Measurements from ENCODE around the gene NUMA1.

NUMA1 gene

DNA sequence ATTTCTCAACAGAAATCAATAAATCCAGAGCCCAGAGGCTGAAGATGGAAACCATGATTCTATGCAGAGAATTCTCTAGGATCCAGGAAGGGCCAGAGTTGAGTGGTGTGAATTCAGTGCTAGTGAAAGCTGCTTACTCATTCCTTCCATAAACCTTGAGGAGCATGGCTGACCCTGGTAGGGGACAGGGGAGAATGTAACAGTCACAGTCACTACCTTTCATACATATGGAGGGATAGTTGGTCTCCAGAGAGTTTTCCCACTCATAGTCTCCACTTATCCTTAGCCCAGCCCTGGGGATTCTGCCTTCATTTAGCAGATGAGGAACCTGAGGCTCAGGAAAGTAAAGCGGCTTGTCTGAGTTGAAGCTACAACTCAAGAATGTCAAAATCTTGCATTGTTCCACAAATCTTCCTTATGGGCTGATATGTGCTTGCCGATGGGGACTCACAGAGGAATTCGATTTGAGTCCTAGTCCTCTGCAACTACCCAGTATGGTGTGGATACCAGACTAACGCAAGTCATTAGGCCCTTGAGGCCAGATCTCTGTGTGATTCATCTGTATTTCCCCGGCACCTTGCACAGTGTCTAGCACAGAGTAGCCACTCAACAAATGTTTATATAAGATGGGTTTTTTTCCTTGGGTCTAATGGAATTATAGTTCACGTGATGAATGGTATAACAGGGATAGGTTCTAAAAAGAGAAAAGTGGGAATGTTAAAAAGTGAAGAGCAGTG is 35.8 kb upstream of the NUMA1 start:
- Histone ChIP-seq H3K9me3 (ENCODE audit: control insufficient read depth, insufficient read depth, low read length) (no peaks in the 10 kb centered on the region), H3K36me3 (ENCODE audit: control insufficient read depth, insufficient read depth, low read length) (no peaks in the 10 kb centered on the region), H3K4me3 (ENCODE audit: low read depth, low read length) (no peak overlapping the region), H3K27me3 (ENCODE audit: control insufficient read depth, insufficient read depth, low read length) (peaks cover 6% of the 10 kb centered on the region; the same call in 1 of the 2 replicates), H3K9ac (ENCODE audit: low read depth, low read length) (no peak overlapping the region), H3K4me1 (ENCODE audit: control insufficient read depth, insufficient read depth, low read length) (peaks cover 13% of the 10 kb centered on the region), H3K27ac (ENCODE audit: low read depth, low read length) (no peak overlapping the region)

GRCh38 chr11:72114570-72114969 is 34.2 kb upstream of the NUMA1 start:
- Histone ChIP-seq H3K27me3 (ENCODE audit: control insufficient read depth, insufficient read depth, low read length) (peaks cover 6% of the 10 kb centered on the region; the same call in 1 of the 2 replicates), H3K4me1 (ENCODE audit: control insufficient read depth, insufficient read depth, low read length) (peaks cover 13% of the 10 kb centered on the region), H3K9ac (ENCODE audit: low read depth, low read length) (no peak overlapping the region), H3K4me3 (ENCODE audit: low read depth, low read length) (no peak overlapping the region), H3K9me3 (ENCODE audit: control insufficient read depth, insufficient read depth, low read length) (no peaks in the 10 kb centered on the region), H3K36me3 (ENCODE audit: control insufficient read depth, insufficient read depth, low read length) (peaks cover 11% of the 10 kb centered on the region; the same call in 1 of the 2 replicates), H3K27ac (ENCODE audit: low read depth, low read length) (no peak overlapping the region)

- Histone ChIP-seq H3K4me3 (ENCODE audit: low read depth, low read length) (peak overlapping the region; percentile 84), H3K9ac (ENCODE audit: low read depth, low read length) (peak overlapping the region; percentile 96), H3K27me3 (ENCODE audit: control insufficient read depth, insufficient read depth, low read length) (peaks cover 6% of the 10 kb centered on the region; the same call in 1 of the 2 replicates), H3K4me1 (ENCODE audit: control insufficient read depth, insufficient read depth, low read length) (peaks cover 13% of the 10 kb centered on the region), H3K9me3 (ENCODE audit: control insufficient read depth, insufficient read depth, low read length) (no peaks in the 10 kb centered on the region), H3K36me3 (ENCODE audit: control insufficient read depth, insufficient read depth, low read length) (peaks cover 15% of the 10 kb centered on the region; the same call in 1 of the 2 replicates), H3K27ac (ENCODE audit: low read depth, low read length) (peak overlapping the region; percentile 97)
Observed at GRCh38 chr11:72112978-72113808, 32.9 kb upstream of the NUMA1 start.

DNA sequence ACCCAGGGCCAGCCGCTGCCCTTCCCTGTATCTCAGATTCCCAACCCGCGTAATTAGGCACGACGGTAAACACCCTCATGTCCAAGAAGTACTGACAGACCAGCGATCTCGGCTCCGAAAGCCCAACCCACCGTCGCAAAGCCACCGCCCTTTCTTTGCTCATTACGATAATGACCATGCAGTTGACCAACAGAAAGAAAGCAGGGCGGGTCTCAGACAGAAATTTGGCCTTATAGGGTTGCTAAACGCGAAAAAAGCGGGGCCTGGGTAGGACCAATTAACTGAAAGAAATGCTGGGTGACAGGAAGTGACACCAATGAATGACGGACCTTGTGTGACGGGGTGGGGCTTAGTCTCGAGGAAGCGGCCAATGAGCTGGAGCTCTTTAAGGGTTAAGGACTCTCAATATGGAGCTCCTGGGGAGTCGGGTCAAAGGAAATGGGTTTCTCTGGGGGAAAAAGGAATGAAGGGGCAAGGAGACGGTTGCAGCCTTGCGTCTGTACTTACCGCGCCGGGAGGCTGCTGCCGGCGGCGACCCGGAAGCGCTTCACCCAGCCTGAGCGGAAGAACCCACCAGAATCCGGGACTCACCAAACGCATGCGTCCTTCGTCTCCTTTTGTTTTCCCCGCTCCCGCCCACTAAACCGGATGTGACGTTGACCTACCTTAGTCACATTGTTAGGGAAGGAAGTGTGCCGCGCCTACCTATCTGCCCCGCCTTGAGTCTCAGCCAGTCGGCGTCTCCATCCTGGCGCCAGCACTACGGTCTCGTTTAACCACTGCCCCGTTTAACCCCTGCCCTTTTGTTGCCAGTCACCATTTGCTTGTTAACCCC is 32.0 kb upstream of the NUMA1 start, which contains the start of gene ANAPC15:
TSS of gene ANAPC15 (minus strand) at position 553 of the 835 bp plus-strand sequence. CDS start 1,419 bp downstream, outside the sequence.
- peak within 1 kb of the TSS; percentile 96 for H3K9ac ChIP-seq (ENCODE audit: low read depth, low read length)
- peaks cover 13% of the 10 kb centered on the region for H3K4me1 ChIP-seq (ENCODE audit: control insufficient read depth, insufficient read depth, low read length)
- peak within 1 kb of the TSS; percentile 84 for H3K4me3 ChIP-seq (ENCODE audit: low read depth, low read length)
- peaks cover 6% of the 10 kb centered on the region; the same call in 1 of the 2 replicates for H3K27me3 ChIP-seq (ENCODE audit: control insufficient read depth, insufficient read depth, low read length)
- peak within 1 kb of the TSS; percentile 97 for H3K27ac ChIP-seq (ENCODE audit: low read depth, low read length)
- H3K36me3 ChIP-seq (ENCODE audit: control insufficient read depth, insufficient read depth, low read length) = peaks cover 15% of the 10 kb centered on the region; the same call in 1 of the 2 replicates
- H3K9me3 ChIP-seq (ENCODE audit: control insufficient read depth, insufficient read depth, low read length) = no peaks in the 10 kb centered on the region

- H3K4me1 ChIP-seq (ENCODE audit: control insufficient read depth, insufficient read depth, low read length) = peaks cover 13% of the 10 kb centered on the region
- peak overlapping the region; percentile 97 for H3K27ac ChIP-seq (ENCODE audit: low read depth, low read length)
- H3K4me3 ChIP-seq (ENCODE audit: low read depth, low read length) = peak overlapping the region; percentile 84
- H3K9me3 ChIP-seq (ENCODE audit: control insufficient read depth, insufficient read depth, low read length) = no peaks in the 10 kb centered on the region
- peaks cover 6% of the 10 kb centered on the region; the same call in 1 of the 2 replicates for H3K27me3 ChIP-seq (ENCODE audit: control insufficient read depth, insufficient read depth, low read length)
- H3K36me3 ChIP-seq (ENCODE audit: control insufficient read depth, insufficient read depth, low read length) = peaks cover 15% of the 10 kb centered on the region; the same call in 1 of the 2 replicates
- peak overlapping the region; percentile 96 for H3K9ac ChIP-seq (ENCODE audit: low read depth, low read length)
Observed at GRCh38 chr11:72111300-72112142, 31.2 kb upstream of the NUMA1 start.

DNA sequence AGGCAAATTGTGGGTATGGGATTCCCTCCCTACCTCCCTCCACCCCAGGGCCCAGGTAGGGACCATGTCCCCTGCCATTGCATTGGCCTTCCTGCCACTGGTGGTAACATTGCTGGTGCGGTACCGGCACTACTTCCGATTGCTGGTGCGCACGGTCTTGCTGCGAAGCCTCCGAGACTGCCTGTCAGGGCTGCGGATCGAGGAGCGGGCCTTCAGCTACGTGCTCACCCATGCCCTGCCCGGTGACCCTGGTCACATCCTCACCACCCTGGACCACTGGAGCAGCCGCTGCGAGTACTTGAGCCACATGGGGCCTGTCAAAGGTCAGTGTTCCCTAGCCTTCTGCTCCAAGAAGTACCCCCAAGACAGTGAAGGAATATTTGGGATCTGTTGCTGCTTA is 25.5 kb upstream of the NUMA1 start, which contains the start of gene TOMT:
TSS of gene TOMT (plus strand) at position 37 of the 400 bp plus-strand sequence. CDS start at position 65, 28 bp downstream.
- H3K27ac ChIP-seq (ENCODE audit: low read depth, low read length) = no peak within 1 kb of the TSS
- H3K4me3 ChIP-seq (ENCODE audit: low read depth, low read length) = no peak within 1 kb of the TSS
- no peaks in the 10 kb centered on the region for H3K9me3 ChIP-seq (ENCODE audit: control insufficient read depth, insufficient read depth, low read length)
- peaks cover 12% of the 10 kb centered on the region for H3K4me1 ChIP-seq (ENCODE audit: control insufficient read depth, insufficient read depth, low read length)
- H3K9ac ChIP-seq (ENCODE audit: low read depth, low read length) = no peak within 1 kb of the TSS
- no peaks in the 10 kb centered on the region for H3K27me3 ChIP-seq (ENCODE audit: control insufficient read depth, insufficient read depth, low read length)
- H3K36me3 ChIP-seq (ENCODE audit: control insufficient read depth, insufficient read depth, low read length) = peaks cover 18% of the 10 kb centered on the region; the same call in 1 of the 2 replicates

DNA sequence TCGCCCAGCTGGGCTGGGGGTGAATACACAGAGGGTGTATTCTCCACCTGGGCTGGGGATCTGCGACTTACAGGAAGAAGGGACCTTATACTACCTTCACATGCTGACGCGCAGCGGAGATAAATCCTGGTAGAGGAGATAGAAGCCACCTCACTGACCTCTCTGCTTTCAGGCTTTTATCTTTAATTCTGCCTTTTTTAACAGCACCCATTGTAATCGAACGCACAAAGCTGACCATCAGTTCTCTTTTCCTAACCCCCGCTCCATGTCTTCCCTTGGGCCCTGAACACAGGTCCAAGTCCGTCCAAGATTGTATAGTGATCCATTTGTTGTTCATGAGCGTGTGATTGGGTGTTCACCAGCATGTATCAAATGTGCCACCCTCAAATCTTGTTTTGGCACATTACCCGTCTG is 23.4 kb upstream of the NUMA1 start:
- Histone ChIP-seq H3K27me3 (ENCODE audit: control insufficient read depth, insufficient read depth, low read length) (no peaks in the 10 kb centered on the region), H3K9ac (ENCODE audit: low read depth, low read length) (peak overlapping the region; percentile 68), H3K9me3 (ENCODE audit: control insufficient read depth, insufficient read depth, low read length) (no peaks in the 10 kb centered on the region), H3K4me3 (ENCODE audit: low read depth, low read length) (peak overlapping the region; percentile 59), H3K4me1 (ENCODE audit: control insufficient read depth, insufficient read depth, low read length) (peaks cover 12% of the 10 kb centered on the region), H3K36me3 (ENCODE audit: control insufficient read depth, insufficient read depth, low read length) (peaks cover 25% of the 10 kb centered on the region), H3K27ac (ENCODE audit: low read depth, low read length) (peak overlapping the region; percentile 85)

DNA sequence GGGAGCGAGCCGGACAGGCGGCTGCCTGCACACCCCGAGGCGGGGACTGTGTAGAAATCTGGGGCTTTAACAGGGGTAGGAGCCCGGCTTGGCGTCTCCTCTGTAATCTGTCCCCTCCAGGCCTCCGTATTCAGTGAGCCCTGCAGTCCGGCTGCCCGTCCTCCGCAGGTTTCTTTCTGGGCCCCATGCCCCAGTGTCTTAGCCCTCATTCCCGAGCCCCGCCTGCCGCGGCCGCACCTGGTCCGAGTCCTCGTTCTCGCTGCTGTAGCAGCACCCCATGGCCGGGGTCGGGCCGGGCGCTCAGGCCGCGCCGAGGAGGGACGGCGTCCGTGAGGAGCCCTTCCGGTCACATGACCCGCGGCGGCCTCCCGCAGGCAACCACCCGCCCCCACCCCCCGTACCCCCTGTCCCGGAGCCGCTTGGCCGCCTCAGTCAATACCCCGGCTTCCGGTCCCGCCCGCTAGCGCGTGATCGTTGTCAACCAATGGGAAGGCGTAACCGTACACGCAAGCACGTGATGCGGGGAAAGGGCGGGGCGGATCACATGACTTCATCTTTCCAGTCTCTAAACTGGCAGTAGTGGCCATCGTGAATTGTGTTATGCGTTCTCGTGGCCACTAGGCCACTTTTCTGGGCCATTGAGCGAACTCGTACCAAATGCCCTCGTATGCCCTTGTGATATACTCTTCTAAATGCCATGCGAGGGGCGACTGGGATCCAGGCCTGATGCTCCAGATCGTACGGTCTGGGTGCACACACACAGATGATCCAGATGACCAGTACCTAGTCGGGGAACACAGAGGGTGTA is 22.8 kb upstream of the NUMA1 start, which contains the start of gene LAMTOR1:
TSS of gene LAMTOR1 (minus strand) at position 352 of the 808 bp plus-strand sequence. CDS start at position 279, 73 bp downstream.
- H3K27ac ChIP-seq (ENCODE audit: low read depth, low read length) = peak within 1 kb of the TSS; percentile 95
- H3K9me3 ChIP-seq (ENCODE audit: control insufficient read depth, insufficient read depth, low read length) = no peaks in the 10 kb centered on the region
- peak within 1 kb of the TSS; percentile 96 for H3K9ac ChIP-seq (ENCODE audit: low read depth, low read length)
- peaks cover 12% of the 10 kb centered on the region for H3K4me1 ChIP-seq (ENCODE audit: control insufficient read depth, insufficient read depth, low read length)
- H3K4me3 ChIP-seq (ENCODE audit: low read depth, low read length) = peak within 1 kb of the TSS; percentile 99
- peaks cover 31% of the 10 kb centered on the region for H3K36me3 ChIP-seq (ENCODE audit: control insufficient read depth, insufficient read depth, low read length)
- H3K27me3 ChIP-seq (ENCODE audit: control insufficient read depth, insufficient read depth, low read length) = no peaks in the 10 kb centered on the region

GRCh38 chr11:72102631-72102945 is 22.2 kb upstream of the NUMA1 start:
- Histone ChIP-seq H3K9ac (ENCODE audit: low read depth, low read length) (peak overlapping the region; percentile 96), H3K27me3 (ENCODE audit: control insufficient read depth, insufficient read depth, low read length) (no peaks in the 10 kb centered on the region), H3K9me3 (ENCODE audit: control insufficient read depth, insufficient read depth, low read length) (no peaks in the 10 kb centered on the region), H3K27ac (ENCODE audit: low read depth, low read length) (peak overlapping the region; percentile 95), H3K4me3 (ENCODE audit: low read depth, low read length) (peak overlapping the region; percentile 99), H3K4me1 (ENCODE audit: control insufficient read depth, insufficient read depth, low read length) (peaks cover 12% of the 10 kb centered on the region), H3K36me3 (ENCODE audit: control insufficient read depth, insufficient read depth, low read length) (peaks cover 37% of the 10 kb centered on the region)

Measured in HUES48 (cell line).